NCI-H1092 treated with DMSO at 0.1 percent for 48 hours (cell line): Measurements from ENCODE around the gene LENG8.
"Not testable (repeated sequence)": the region's sequence is repeated elsewhere in the genome, so short reads cannot be mapped to it uniquely, and the experiment has no call there.

Experiments used
- DNase-seq: peaks from one replicate; lab custom pipeline; 2025; lab: John Stamatoyannopoulos, UW

Gene LENG8

GRCh38 chr19:54444737-54445136 is 4.3 kb upstream of the LENG8 start:
- no peak for DNase-seq

DNA sequence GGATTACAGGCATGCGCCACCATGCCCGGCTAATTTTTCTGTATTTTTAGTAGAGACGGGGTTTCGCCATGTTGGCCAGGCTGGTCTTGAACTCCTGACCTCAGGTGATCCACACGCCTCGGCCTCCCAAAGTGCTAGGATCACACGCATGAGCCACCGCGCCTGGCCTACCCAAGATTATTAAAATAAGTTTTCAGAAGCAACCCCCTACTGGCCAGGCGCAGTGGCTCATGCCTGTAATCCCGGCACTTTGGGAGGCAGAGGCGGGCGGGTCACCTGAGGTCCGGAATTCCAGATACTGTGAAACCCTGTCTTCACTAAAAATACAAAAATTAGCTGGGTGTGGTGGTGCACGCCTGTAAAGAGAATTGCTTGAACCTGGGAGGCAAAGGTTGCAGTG is 2.6 kb upstream of the LENG8 start:
- not testable (repeated sequence) for DNase-seq

DNA sequence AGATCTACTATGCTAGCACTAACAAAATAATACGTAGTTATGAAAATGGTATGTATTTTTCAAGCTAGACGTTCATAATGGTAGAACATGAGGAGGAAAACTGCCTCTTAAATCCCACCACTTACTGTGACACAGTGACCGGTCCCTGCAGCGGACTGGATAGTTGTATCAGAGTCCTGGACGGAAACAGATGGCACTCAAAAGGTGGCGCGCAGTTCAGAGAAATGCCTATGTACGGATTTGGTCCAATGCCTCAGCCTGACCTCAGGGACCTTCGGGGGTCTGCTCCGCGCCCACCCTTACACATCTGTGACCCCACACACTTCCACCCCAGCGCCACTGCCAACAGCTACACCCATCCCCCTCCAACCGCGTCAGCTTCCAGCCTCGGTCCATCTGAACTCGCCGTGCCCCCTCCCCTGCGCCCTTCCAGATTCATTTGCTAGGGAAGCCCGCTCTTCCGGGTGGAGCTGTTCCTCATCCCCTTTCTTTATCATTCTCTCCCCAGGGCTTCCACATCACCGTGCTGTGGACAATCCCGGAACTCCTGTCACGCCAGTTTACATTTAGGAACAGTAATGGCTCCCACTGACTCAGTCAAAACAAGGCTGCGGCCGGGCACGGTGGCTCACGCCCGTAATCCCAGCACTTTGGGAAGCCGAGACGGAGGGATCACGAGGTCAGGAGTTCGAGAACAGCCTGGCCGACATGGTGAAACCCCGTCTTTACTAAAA is 792 bp upstream of the LENG8 start:
- DNase-seq = peak; percentile 4

DNA sequence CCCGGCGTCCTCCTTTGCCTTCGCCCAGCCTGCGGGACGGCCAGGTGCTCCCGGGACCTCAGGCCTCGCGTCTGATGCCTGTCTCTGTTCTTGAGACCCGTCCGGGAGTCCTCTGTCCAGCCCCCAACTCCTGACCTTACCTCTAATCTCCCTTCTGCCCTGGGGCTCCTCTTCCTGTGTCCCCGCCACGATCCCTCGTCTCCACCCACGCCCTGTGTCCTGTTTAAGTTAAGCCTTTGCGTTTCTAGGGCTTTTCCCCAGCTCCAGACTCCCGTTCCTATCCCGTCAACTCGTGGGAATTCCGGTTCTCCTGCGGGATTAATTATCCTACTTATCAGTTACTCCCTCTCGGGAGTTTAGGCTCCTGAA is 686 bp downstream of the LENG8 start:
- DNase-seq = no peak

GRCh38 chr19:54451331-54451871 is 2.4 kb downstream of the LENG8 start:
- no peak for DNase-seq

DNA sequence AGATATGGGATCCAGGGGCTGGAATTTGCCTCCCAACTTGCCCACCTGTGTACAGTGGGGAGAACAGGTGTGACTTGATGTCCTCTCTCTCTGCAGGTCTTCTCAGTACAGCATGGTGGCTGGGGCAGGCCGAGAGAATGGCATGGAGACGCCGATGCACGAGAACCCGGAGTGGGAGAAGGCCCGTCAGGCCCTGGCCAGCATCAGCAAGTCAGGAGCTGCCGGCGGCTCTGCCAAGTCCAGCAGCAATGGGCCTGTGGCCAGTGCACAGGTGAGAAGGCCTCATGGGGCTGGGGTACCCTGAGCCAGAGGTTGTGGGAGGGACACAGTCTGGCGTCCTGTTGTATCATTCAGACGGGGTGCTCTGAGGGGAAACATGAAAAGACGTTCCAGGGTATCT is 3.0 kb downstream of the LENG8 start:
- DNase-seq = no peak

DNA sequence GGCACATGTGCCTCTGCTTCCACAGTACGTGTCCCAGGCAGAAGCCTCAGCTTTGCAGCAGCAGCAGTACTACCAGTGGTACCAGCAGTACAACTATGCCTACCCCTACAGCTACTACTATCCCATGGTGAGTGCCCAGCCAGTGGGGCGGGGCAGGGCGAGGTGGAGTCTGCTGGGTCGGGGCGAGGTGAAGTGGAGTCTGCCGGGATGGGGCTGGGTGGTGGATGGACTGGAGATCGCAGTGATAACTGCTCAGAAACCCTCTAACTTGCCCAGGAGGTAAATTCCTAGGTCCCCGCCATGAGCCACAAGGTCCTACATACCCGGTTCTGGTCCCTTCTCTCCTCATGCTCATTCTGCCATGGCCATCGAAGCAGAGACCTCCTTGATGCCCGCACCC is 3.6 kb downstream of the LENG8 start:
- no peak for DNase-seq

- no peak for DNase-seq
These were observed 5.2 kb downstream of the LENG8 start for GRCh38 chr19:54453921-54454780.

- DNase-seq = no peak
These were observed 6.0 kb downstream of the LENG8 start for GRCh38 chr19:54454781-54455675.

DNA sequence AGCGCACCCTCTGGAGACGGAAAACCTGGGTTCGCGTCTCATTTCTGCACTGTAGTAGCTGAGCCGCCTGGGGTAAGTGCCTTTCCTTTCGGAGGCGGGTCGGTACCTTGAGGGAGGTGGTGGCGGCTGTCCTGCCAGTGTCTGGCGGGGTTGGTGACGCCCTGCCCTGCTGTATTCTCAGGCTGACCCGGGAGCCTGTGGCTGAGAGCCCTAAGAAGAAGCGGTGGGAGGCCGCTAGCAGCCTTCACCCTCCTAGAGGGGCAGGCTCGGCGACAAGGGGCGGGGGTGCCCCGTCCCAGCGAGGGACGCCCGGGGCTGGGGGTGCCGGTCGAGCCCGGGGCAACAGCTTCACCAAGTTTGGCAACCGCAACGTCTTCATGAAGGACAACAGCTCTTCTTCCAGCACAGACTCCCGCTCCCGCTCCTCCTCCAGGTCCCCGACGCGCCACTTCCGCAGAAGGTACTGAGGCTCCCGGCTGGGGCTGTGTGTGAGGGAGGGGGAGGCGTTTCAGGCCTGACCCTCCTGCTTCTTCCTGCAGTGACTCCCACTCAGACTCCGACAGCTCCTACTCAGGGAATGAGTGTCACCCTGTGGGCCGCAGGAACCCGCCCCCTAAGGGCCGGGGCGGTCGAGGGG is 6.9 kb downstream of the LENG8 start:
- DNase-seq = no peak

DNA sequence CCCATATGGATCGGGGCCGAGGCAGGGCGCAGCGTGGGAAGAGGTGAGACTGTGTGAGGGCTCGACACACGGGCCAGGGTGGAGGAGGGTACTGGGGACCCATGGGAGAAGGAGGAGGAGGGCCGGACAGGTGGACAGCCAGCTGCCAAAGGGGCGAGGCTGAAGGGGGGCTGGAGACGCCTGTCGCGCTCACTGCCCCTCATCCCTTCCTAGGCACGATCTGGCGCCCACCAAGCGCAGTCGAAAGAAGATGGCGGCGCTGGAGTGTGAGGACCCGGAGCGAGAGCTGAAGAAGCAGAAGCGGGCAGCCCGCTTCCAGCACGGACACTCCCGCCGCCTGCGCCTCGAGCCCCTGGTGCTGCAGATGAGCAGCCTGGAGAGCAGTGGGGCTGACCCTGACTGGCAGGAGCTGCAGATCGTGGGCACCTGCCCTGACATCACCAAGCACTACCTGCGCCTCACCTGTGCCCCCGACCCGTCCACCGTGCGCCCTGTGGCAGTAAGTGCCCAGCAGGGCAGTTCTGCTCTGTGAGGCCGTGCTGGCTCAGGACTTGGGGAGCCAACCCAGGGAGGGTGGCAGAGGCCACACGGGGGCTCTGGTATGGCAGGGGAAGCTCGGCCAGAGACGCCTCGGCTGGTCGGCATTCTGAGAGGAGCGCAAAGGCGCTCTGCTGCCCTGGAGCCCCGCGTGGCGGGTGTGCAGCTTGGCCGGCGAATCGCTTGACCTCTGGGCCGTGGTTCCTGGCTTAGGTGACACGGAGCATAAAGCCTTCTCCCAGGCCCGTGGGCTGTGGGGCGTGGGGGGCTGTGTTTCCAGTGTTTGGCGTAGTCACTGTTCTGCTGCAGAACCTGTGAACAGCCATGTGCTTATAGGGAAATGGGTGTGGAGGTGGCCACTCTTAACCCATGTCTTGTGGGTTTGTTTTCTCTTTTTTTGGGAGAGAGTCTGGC is 7.7 kb downstream of the LENG8 start:
- DNase-seq = no peak

- DNase-seq = no peak
These were observed 9.0 kb downstream of the LENG8 start for GRCh38 chr19:54457773-54458647.

GRCh38 chr19:54458648-54459281 is 9.8 kb downstream of the LENG8 start:
- DNase-seq = no peak

GRCh38 chr19:54459282-54460229 is 10.6 kb downstream of the LENG8 start:
- DNase-seq = no peak

- no peak for DNase-seq
These were observed 11.4 kb downstream of the LENG8 start for GRCh38 chr19:54460230-54461005.

DNA sequence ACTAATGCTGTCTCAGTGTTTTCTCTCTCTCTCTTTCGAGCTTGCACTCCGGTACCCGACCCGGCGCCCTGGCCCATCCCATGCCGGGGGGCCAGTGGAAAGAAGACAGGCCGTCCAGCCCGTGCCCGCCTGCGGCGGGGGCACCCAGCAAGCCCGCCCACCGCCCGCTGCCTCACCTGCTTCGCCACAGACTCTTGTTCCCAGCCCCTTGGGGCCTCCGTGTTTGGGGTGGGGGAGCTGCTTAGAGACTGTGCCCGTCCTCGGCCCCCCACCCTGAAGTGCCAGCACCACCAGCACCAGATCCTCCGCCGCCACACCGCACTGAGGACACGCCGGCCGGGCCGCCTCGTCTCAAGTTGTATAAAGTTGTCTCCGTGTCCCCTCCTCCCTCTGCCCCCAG is 12.2 kb downstream of the LENG8 start:
- DNase-seq = no peak

DNA sequence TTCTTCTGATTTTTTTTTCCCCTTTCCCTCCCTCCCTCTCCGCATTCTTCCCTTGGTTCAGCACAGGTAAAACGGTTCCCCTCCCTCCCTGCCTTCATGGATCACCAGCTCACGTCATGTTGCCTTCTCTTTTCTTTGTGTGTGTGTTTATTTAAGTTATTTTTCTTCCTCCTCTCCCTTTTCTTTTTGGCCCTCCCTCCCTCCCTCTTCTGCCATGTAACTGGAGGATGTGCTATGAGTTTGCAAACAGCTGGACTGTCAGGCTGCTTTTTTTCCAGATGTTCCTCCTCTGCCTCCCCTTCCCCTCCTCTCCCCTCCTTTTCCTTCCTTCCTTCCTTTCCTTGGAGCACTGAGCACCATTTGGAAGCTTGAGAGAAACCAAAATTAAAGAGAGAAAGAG is 12.6 kb downstream of the LENG8 start:
- no peak for DNase-seq
